ENCODE measurements around the gene THRB.

THRB gene

DNA sequence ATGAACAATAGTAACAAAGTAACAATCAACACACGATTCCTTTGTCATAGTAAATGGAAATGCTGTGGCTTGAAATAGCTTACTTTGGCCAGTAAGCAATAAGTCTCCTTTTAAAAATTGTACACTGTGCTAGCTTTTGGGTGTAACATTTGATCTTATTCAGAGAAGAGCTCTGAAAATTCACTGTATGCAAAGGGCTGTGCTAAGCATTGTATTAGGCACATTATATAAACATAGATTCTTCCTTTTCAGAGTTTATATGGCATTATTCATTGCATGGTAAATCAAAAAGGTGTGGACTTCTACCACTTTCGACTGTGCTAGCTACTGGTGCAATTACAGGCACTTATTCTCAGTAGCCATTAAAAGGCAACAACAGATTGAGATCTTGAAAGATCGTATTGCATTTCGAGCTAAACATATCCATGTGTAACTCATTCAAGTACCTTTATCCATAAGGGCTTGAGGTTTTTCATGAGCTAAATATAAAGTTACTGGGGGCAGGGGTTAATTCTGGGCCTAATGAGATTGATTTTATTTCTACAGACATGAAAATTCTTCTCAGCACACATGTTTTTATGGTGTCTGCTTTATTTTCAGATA is 302.7 kb downstream of the THRB start:
- no peaks in the 10 kb centered on the region for H3K36me3 ChIP-seq
- H3K4me1 ChIP-seq: no peaks in the 10 kb centered on the region
- no peak overlapping the region for H3K4me3 ChIP-seq
- no peaks in the 10 kb centered on the region for H4K20me1 ChIP-seq
- H3K4me2 ChIP-seq: no peak overlapping the region
- H3K27me3 ChIP-seq: no peaks in the 10 kb centered on the region
- no peak for TF ChIP-seq Cebpa-rat (IDR thresholded peaks at IDR 0.05)
- H3K27ac ChIP-seq: no peak overlapping the region
- no peak overlapping the region for H3K9ac ChIP-seq
- H3K9me3 ChIP-seq: no peaks in the 10 kb centered on the region

DNA sequence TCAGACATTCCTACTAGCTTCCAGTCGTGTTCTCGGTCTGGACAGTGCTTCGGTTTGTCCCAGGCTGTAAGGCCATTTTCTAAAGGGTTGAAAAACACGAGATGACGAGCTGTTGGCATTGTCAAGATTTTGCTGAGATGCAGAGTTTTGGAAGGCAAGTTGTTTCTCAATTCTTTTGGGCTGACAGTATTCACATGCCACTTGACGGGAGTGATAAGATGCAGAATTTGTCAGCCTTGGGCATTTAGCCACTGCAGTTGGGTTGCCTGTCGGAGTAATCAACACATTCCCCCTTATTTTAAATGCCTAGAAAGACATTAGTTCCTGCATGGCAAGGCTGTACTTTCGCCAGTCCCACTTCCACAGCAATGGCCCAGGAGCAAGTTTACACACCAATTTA is 304.4 kb downstream of the THRB start:
- no peak for TF ChIP-seq Cebpa-rat (IDR thresholded peaks at IDR 0.05)
- Histone ChIP-seq H3K27me3 (no peaks in the 10 kb centered on the region), H3K4me2 (no peak overlapping the region), H4K20me1 (no peaks in the 10 kb centered on the region), H3K9ac (no peak overlapping the region), H3K27ac (no peak overlapping the region), H3K4me3 (no peak overlapping the region), H3K4me1 (no peaks in the 10 kb centered on the region), H3K36me3 (no peaks in the 10 kb centered on the region), H3K9me3 (no peaks in the 10 kb centered on the region)

DNA sequence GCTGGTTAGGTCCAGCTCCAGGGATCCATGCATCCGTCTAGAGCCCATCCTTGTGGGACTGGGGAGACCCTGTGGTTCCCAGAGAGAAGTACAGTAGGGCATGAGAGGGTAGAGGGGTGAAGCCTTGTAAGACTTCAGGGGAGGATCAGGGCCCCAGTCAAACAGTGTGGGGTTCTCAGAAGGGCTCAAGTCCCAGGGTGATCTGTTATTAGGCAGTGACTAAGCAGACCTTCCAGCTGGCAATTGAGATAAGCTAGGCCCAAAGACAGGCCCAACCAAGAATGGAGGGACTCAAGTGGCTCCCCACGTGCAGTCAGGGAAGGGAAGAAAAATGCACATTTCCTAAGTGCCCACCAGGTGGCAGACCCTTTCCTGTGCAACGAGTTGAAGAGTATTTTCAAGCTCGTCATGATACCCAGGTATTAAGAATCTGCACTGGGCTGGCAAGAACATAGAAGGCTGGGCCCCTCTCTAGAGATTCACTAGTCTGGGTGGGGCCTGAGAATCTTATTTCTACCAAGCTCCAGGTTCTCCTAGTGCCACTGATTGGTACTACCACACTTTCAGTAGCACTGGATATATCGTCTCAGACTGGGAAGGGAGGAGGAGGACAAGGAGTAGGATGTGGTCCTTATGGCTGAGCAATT is 308.8 kb downstream of the THRB start:
- no peaks in the 10 kb centered on the region for H3K9me3 ChIP-seq
- H3K27me3 ChIP-seq: no peaks in the 10 kb centered on the region
- H3K4me3 ChIP-seq: no peak overlapping the region
- H3K9ac ChIP-seq: no peak overlapping the region
- H3K27ac ChIP-seq: no peak overlapping the region
- no peak for TF ChIP-seq Cebpa-rat (IDR thresholded peaks at IDR 0.05)
- H4K20me1 ChIP-seq: no peaks in the 10 kb centered on the region
- H3K4me2 ChIP-seq: no peak overlapping the region
- H3K36me3 ChIP-seq: no peaks in the 10 kb centered on the region
- no peaks in the 10 kb centered on the region for H3K4me1 ChIP-seq

DNA sequence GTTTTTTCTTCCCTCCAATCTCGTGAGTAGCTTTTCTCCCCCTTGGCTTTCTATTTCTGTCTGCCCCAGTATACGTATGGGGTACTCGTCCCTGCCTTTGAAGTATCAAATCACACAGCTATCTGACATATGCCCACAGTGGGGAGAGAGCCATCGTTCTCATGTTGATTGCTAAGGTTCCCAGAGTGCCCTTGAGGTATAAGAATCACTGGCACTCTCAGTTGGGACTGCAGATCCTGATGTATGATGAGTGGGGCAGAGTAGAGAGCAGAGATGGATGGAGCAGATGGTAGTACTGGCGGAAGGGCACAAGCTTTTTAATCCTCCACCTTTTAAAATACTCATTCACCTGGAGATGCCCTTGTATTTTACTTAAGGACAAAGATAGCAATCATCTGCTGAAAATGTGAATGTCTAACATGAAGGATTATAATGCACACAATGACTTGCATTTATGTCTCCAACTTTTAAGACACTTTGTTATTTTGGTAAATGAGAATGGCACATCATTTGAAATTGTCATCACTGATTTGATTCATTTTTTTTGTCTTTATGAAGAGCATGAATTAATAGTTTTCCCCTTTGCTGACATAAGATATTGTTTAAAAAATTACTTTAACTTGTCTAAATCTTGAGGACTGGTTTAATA is 310.0 kb downstream of the THRB start:
- H3K27ac ChIP-seq: no peak overlapping the region
- H3K9ac ChIP-seq: no peak overlapping the region
- H4K20me1 ChIP-seq: no peaks in the 10 kb centered on the region
- H3K36me3 ChIP-seq: no peaks in the 10 kb centered on the region
- no peaks in the 10 kb centered on the region for H3K4me1 ChIP-seq
- no peak overlapping the region for H3K4me2 ChIP-seq
- no peaks in the 10 kb centered on the region for H3K27me3 ChIP-seq
- no peak for TF ChIP-seq Cebpa-rat (IDR thresholded peaks at IDR 0.05)
- H3K9me3 ChIP-seq: no peaks in the 10 kb centered on the region
- no peak overlapping the region for H3K4me3 ChIP-seq

DNA sequence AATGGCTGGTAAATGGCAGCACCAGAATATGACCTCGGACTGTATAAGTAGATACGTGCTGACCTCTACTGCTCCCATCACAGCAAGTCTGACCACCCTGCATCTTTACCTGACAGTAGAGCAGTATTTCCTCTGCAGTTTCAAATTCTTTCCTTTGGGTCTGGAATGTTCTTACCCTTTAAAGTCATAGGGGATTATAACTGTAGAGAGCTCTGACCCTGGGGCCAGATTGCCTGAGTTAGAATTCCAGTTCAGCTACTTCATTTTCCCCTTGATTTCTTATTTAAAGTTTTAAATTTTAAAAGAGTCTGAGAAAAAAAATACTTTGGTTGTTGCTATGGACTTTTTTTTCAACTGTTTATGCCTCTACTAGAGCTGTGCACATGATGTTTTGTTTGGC is 311.9 kb downstream of the THRB start:
- no peaks in the 10 kb centered on the region for H4K20me1 ChIP-seq

DNA sequence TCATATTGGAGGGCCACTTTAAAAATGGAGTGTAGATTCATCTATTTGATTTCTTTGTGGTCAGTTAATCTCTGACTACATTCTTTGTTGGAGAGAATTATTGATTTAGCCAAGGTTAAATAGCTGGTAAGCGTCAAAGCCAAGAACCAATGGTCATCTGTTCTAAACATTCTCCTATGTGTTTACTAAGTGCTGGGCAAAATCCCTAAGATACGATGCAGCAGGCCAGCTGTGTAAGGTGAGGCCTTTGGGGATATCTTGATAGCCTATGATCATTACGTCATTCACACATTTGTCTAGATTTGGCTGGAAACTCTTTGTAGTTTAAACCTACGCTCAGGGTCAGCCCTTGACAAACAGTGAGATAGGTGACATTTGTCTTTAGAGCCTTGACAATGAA is 313.4 kb downstream of the THRB start:
- H3K4me1 ChIP-seq: no peaks in the 10 kb centered on the region
- H3K27me3 ChIP-seq: no peaks in the 10 kb centered on the region
- H4K20me1 ChIP-seq: no peaks in the 10 kb centered on the region
- no peak for TF ChIP-seq Cebpa-rat (IDR thresholded peaks at IDR 0.05)
- no peak overlapping the region for H3K4me2 ChIP-seq
- H3K9me3 ChIP-seq: no peaks in the 10 kb centered on the region
- no peak overlapping the region for H3K27ac ChIP-seq
- no peaks in the 10 kb centered on the region for H3K36me3 ChIP-seq
- H3K4me3 ChIP-seq: no peak overlapping the region
- H3K9ac ChIP-seq: no peak overlapping the region

More for the DNA sequence above, 311.9 kb downstream of the THRB start:
- no peak overlapping the region for H3K27ac ChIP-seq
- H3K4me3 ChIP-seq: no peak overlapping the region
- H3K27me3 ChIP-seq: no peaks in the 10 kb centered on the region
- no peaks in the 10 kb centered on the region for H3K4me1 ChIP-seq
- no peak for TF ChIP-seq Cebpa-rat (IDR thresholded peaks at IDR 0.05)
- no peak overlapping the region for H3K4me2 ChIP-seq
- H3K9me3 ChIP-seq: no peaks in the 10 kb centered on the region
- H3K9ac ChIP-seq: no peak overlapping the region
- H3K36me3 ChIP-seq: no peaks in the 10 kb centered on the region

DNA sequence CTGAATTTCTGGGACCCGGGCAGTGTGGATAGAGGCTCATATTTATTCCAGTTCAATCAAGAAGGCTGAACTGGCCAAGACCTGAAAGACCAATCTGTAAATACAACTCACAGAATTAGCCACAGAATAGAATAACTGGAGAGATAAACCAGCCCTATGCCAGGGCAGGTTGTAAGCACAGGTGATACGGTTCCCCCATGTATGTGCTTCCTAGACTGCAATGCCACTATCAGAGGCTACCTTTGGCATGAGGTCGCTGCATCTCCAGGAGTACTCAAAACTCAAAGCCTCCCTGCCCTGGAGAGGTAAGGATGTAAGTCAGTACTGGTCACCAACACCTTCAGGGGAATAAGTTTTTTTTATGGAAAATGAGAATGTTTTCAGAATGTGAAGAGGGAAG is 314.0 kb downstream of the THRB start:
- no peak for TF ChIP-seq Cebpa-rat (IDR thresholded peaks at IDR 0.05)
- H3K27ac ChIP-seq: no peak overlapping the region
- H3K4me1 ChIP-seq: no peaks in the 10 kb centered on the region
- no peaks in the 10 kb centered on the region for H3K27me3 ChIP-seq
- no peaks in the 10 kb centered on the region for H3K36me3 ChIP-seq
- no peaks in the 10 kb centered on the region for H4K20me1 ChIP-seq
- no peak overlapping the region for H3K4me2 ChIP-seq
- H3K9me3 ChIP-seq: no peaks in the 10 kb centered on the region
- no peak overlapping the region for H3K9ac ChIP-seq
- H3K4me3 ChIP-seq: no peak overlapping the region

DNA sequence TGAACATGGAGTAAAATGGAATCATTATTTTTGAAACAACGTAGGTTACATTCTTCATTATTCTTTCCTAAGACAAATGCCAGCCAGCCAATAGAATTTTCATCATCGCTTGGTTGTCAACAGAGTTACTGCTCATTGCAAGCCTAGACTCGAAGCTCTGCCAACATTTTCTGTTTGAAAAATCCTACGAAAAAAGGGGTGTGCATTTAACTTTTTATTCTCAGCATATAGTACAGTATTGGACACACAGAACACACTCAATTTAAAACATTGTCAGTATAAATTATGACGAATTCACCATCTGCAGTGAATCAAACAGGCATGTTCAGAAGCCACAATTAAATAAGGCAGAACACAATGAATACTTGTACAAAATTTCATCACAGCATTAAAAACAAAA is 317.4 kb downstream of the THRB start:
- Histone ChIP-seq H3K9ac (no peak overlapping the region), H3K9me3 (no peaks in the 10 kb centered on the region), H3K4me2 (no peak overlapping the region), H4K20me1 (no peaks in the 10 kb centered on the region), H3K4me3 (no peak overlapping the region), H3K4me1 (no peaks in the 10 kb centered on the region), H3K27ac (no peak overlapping the region), H3K27me3 (no peaks in the 10 kb centered on the region; the same call in 1 of the 2 replicates), H3K36me3 (no peaks in the 10 kb centered on the region)
- TF ChIP-seq Cebpa-rat (IDR thresholded peaks at IDR 0.05): no peak

DNA sequence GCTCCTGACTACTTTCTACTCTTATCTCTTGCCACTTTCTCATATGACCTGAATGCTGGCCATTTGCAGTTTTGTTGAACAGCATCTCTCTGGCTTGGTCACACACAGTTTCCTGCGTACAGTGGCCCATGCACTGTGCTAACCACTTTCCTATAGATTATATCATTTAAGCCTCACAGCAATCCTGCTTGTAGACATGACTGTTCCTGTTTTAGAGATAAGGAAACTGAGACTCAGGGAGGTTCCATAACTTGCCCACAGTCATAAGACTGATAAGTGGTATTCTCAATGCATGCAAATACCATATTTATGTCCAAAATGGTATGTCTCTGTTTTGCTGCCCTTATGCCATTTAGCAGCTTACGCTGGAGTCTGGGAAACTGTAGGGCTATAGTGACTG is 320.0 kb downstream of the THRB start:
- Histone ChIP-seq H3K27me3 (no peaks in the 10 kb centered on the region; the same call in 1 of the 2 replicates), H3K4me3 (no peak overlapping the region), H3K4me1 (no peaks in the 10 kb centered on the region), H3K27ac (no peak overlapping the region), H3K36me3 (no peaks in the 10 kb centered on the region), H4K20me1 (no peaks in the 10 kb centered on the region), H3K4me2 (no peak overlapping the region), H3K9me3 (no peaks in the 10 kb centered on the region), H3K9ac (no peak overlapping the region)
- no peak for TF ChIP-seq Cebpa-rat (IDR thresholded peaks at IDR 0.05)

DNA sequence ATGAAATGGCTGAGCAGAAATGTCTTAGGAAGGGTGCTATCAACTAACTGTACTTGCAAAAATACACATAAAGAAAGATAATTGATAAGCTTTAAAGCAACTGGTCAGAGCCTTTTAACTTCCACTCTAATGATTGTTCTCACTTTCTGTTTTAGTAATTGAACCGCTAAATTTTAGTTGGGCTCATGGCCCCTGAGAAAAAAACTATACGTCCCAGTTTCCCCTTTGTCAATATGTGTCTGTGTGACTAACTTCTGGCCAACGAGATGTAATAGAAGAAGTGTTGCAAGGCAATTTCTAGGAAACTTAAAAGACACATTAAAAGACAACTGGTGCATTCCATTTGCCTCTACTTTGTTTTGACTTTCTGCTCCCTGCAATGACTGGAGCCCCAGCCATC is 325.7 kb downstream of the THRB start:
- Histone ChIP-seq H3K9me3 (no peaks in the 10 kb centered on the region), H3K4me1 (no peaks in the 10 kb centered on the region), H3K36me3 (no peaks in the 10 kb centered on the region), H3K4me3 (no peak overlapping the region), H3K27me3 (no peaks in the 10 kb centered on the region; the same call in 1 of the 2 replicates), H3K4me2 (no peak overlapping the region), H3K9ac (no peak overlapping the region), H4K20me1 (no peaks in the 10 kb centered on the region), H3K27ac (no peak overlapping the region)
- TF ChIP-seq Cebpa-rat (IDR thresholded peaks at IDR 0.05): no peak
